Neural crest cell (in vitro differentiated cells): ENCODE measurements around the gene SORCS1. TPM values are rescaled to one million over a fixed set of nuclear protein-coding genes. Genes with fewer than 3 reads are reported as not detected.

Experiments used
- DNase-seq: peaks from one replicate; pipeline ENCODE4 v3.0.0; 2021; ENCODE audit warnings: low read depth, mixed read lengths, low spot score
- H3K27ac Mint-ChIP-seq: one replicate; pipeline ENCODE4 v1.8.0; 2021; ENCODE audit warnings: mild to moderate bottlenecking, mixed read lengths; ENCODE audit not compliant: unreplicated experiment
- H3K27me3 Mint-ChIP-seq: 2 replicates; pipeline ENCODE4 v1.8.0; 2021; ENCODE audit warnings: low read depth, mild to moderate bottlenecking, mixed read lengths
- H3K36me3 Mint-ChIP-seq: 2 replicates; pipeline ENCODE4 v1.8.0; 2021; ENCODE audit warnings: low read depth, mild to moderate bottlenecking, mixed read lengths
- H3K4me1 Mint-ChIP-seq: 2 replicates; pipeline ENCODE4 v1.8.0; 2021; ENCODE audit warnings: mixed read lengths
- H3K4me3 Mint-ChIP-seq: one replicate; pipeline ENCODE4 v1.8.0; 2021; ENCODE audit warnings: mild to moderate bottlenecking, mixed read lengths
- H3K9me3 Mint-ChIP-seq: 2 replicates; pipeline ENCODE4 v1.8.0; 2021; ENCODE audit warnings: mixed read lengths
- total RNA-seq: library from RNA; stranded (reverse); gene quantifications from 2 replicates; pipeline ENCODE4 v1.2.1, GENCODE V29; 2021
- TF ChIP-seq, protein P1 (sequence below): fragments of 200-600 bp; sonication (generic); conservative IDR thresholded peaks from 2 replicates; pipeline ENCODE4 v1.5.0; 2021; ENCODE audit warnings: antibody characterized with exemption, mild to moderate bottlenecking

SORCS1 gene
- total RNA-seq, 1 donor from 2014 or later, result 8.2 TPM

DNA sequence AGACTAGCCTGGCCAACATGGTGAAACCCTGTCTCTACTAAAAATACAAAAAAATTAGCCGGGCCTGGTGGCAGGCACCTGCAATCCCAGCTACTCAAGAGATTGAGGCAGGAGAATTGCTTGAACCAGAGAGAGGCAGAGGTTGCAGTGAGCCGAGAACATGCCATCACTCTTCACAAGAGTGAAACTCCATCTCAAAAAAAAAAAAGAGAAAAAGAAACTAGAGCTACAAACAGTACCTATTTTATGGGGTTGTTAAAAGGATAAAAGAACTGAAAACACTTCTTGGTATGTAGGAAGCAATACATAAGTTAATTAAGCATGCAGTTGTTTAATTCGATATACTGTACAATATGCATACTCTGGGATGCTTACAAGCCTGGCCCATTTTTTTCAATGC, 216.9 kb downstream of the SORCS1 start:
- Mint-ChIP-seq H3K36me3 (no peaks in the 10 kb centered on the region), H3K27ac (no peak overlapping the region), H3K4me3 (no peak overlapping the region), H3K27me3 (no peaks in the 10 kb centered on the region), H3K9me3 (peaks cover 7% of the 10 kb centered on the region), H3K4me1 (peaks cover 5% of the 10 kb centered on the region)
- DNase-seq, result no peak
- TF ChIP-seq, protein P1, sequence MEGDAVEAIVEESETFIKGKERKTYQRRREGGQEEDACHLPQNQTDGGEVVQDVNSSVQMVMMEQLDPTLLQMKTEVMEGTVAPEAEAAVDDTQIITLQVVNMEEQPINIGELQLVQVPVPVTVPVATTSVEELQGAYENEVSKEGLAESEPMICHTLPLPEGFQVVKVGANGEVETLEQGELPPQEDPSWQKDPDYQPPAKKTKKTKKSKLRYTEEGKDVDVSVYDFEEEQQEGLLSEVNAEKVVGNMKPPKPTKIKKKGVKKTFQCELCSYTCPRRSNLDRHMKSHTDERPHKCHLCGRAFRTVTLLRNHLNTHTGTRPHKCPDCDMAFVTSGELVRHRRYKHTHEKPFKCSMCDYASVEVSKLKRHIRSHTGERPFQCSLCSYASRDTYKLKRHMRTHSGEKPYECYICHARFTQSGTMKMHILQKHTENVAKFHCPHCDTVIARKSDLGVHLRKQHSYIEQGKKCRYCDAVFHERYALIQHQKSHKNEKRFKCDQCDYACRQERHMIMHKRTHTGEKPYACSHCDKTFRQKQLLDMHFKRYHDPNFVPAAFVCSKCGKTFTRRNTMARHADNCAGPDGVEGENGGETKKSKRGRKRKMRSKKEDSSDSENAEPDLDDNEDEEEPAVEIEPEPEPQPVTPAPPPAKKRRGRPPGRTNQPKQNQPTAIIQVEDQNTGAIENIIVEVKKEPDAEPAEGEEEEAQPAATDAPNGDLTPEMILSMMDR, result no peak

DNA sequence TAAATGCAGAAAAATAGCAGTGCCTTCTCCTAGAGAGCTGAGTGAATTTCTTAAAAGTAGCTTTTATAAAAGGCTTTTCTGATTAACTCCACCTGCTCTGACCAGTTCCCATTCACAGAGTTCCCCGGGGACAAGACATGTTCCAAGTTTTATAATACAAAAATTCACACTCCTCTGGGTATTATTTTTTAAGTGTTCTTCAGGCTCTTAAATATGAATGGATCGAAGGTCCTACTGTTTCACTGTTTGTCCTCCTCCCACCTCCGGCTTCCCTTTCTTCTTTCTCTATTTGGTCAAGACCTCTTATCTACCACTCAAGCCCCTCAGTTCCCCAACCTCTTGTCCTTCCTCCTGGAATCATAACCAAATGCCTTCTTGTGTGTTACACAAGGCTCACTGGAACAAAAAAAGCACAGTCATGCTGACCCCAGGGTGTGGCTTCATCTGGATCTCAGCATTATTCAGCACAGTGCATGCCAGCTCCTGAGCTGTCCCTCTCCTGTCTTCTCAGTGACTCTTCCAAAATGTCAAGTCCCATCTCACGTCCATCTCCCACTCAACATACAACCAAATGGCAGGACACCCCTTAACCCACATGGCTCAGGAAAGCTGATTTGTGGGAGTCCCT, 222.4 kb downstream of the SORCS1 start:
- no peak for DNase-seq
- Mint-ChIP-seq H3K36me3 (no peaks in the 10 kb centered on the region), H3K27me3 (no peaks in the 10 kb centered on the region), H3K27ac (no peak overlapping the region), H3K4me3 (no peak overlapping the region), H3K4me1 (no peaks in the 10 kb centered on the region), H3K9me3 (peaks cover 2% of the 10 kb centered on the region)
- TF ChIP-seq, protein P1, result no peak

DNA sequence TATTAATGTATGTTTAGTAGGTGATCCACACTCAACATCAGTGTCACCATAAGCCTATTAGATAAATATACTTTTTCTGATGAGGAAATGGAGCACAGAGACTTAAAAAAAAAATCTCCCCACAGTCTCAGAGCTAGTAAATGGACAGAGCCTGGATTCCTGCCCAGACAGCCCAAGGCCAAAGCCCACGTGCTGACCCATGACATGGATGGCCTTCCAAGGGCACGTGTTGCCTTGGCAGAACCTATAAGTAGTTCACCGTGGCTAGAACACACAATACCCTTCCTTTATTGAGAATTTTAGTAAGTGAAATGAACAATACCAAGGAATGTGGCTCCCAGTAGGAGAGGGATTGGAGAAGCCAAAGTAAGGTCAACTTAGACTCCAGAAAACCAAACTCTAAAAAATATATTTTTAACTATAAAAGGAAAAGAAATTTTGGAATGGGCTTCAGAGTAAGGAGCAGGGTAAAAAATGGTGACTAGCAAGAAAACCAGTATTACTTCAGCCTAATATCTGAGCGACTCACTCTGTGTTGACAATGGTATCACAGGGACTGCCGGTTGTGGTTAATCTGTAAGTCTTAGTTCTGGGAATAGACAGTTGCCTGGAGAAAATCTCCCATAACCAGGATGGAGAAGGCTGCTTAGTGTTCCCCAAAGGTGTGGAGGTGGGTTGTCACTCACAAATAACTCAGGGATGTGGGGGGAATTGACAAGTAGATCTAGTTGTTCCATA, 223.0 kb downstream of the SORCS1 start:
- H3K27ac Mint-ChIP-seq, result no peak overlapping the region

DNA sequence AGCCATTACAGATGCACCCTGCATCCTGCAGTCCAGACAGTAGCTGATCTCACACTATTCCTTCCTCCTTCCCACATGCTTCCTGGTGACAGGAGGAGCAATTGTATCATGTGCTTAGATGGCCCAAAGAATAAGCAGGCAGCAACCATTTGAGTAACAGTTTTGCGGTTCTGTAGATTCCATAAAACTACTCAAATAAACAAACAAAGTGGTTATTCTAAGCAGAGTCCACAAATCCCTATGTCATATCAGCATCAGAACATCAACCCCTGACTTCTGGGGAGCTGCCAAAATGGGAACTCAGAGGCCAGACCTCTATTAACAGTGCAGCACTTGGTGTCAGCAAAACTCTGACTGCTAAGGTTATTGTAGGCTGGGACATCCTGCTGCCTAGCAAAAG, 226.0 kb downstream of the SORCS1 start:
- H3K36me3 Mint-ChIP-seq, result no peaks in the 10 kb centered on the region
- no peaks in the 10 kb centered on the region for H3K27me3 Mint-ChIP-seq
- TF ChIP-seq, protein P1, result no peak
- H3K4me3 Mint-ChIP-seq, result no peak overlapping the region
- H3K4me1 Mint-ChIP-seq, result no peaks in the 10 kb centered on the region
- no peak overlapping the region for H3K27ac Mint-ChIP-seq
- H3K9me3 Mint-ChIP-seq, result peaks cover 2% of the 10 kb centered on the region
- DNase-seq, result no peak

More for the DNA sequence above, 223.0 kb downstream of the SORCS1 start:
- no peak for DNase-seq
- Mint-ChIP-seq H3K4me1 (no peaks in the 10 kb centered on the region), H3K36me3 (no peaks in the 10 kb centered on the region), H3K4me3 (no peak overlapping the region), H3K9me3 (peaks cover 2% of the 10 kb centered on the region), H3K27me3 (no peaks in the 10 kb centered on the region)
- TF ChIP-seq, protein P1, result no peak

DNA sequence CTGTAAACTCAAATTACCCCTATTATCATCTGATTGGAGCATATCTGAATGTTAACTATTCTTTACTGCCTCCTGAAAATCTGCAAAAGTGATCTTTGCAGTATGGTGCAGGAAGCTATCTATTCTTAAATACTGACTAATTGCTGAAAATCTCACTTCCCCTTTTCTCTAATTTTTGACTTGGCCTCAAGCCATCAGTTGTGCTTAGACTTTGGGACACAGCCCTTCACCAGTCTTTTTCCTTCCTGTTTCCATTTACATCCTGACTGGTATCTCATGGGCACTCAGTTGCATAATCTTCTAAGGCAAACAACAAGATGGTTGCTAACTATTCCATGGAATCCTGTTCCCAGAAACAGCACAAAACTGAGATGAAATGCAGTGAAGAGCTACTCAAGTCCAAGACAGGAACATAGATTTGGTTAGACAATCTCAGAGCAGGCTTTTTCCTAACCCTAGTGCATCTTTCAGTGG, 228.5 kb downstream of the SORCS1 start:
- H3K27ac Mint-ChIP-seq, result no peak overlapping the region
- no peak for DNase-seq
- H3K9me3 Mint-ChIP-seq, result peaks cover 2% of the 10 kb centered on the region
- H3K27me3 Mint-ChIP-seq, result no peaks in the 10 kb centered on the region
- H3K4me3 Mint-ChIP-seq, result no peak overlapping the region
- TF ChIP-seq, protein P1, result no peak
- no peaks in the 10 kb centered on the region for H3K4me1 Mint-ChIP-seq
- no peaks in the 10 kb centered on the region for H3K36me3 Mint-ChIP-seq
